HG02642 (cell line): ENCODE measurements around the gene RIT1.

Source experiments
- ATAC-seq: cut with Tn5 transposase; IDR thresholded peaks from one replicate; pipeline ENCODE4 v1.9.1; 2021; ENCODE audit warnings: mild to moderate bottlenecking; ENCODE audit not compliant: unreplicated experiment, poor library complexity

RIT1 gene

DNA sequence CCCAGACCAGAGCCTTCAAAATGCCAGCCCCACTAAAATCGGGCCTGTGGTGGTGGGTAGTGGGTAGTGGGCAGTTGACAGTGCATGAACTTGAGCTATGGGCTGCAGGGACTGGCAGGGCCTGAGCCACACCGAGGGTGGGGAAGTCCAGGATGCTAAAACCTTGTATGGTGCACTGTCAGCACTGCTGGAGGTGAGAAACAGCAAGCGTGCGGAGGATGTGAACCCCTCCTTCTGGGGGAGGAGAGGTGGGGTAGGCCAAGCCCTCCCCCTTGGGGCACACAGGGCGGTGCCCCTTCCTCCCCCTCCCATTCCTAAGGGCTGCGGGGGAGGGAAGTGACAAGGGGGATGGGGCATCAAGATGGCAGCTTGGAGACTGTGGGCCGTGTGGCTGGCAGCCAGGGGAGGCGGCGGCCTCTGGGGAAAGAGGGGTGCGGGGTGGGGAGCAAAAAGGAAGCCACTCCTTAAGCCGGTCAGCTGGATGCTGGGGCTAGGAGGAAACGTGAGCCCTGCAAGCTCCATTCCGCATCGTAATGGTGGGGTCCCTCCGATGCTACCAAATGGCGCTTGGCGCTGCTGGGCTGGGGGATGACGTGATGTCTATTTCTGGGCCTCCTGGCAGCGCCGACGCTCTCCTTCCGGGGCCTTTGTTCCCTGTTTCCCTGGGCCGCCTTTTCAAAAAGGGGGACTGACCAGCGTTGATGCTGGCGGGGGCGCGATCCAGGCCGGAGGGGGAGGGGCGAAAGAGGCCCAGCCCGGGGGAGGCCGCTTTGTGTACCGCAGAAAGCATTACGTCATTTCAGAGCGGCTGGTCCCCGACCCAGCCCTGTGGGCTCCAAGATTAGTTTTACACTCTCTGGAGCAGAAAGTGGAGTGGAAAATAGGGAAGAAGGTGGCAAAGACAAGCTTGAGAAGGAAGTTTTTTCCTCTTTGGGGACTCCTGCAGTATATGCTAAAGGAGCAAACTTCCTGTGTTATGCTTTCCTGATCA is 51.0 kb downstream of the RIT1 start:
- peak; percentile 18 for ATAC-seq

DNA sequence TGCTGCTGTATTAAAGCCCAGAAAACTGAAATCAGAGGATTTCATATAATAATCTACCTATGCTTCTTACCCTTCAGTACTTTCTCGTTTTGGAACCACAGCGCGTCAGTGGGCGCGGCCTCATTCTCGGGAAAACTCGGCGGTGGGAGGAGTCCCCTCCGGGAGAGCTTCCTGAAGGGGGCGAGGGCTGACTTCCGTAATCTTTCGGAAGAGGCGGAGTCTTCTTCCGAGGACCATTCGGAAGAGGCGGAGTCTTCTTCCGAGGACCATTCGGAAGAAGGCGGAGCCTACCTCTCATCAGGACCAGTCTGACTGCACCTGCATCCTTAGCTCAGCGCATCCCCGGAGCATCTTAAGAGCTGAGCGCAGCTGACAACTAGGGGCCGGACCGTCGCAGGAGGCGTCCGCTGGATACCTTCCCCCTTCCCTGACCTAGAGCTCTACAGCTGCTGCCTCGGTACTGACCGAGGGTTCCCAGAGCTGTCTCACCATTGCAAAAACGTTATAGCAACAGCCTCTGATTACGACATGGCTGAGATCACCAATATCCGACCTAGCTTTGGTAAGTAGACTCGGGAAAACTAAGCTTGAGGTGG is 51.8 kb downstream of the RIT1 start, which contains the start of gene SYT11:
Gene SYT11 (plus strand): TSS at position 334 of the 596 bp plus-strand sequence. CDS start 195 bp downstream, at position 529.
- ATAC-seq: peak; percentile 75

DNA sequence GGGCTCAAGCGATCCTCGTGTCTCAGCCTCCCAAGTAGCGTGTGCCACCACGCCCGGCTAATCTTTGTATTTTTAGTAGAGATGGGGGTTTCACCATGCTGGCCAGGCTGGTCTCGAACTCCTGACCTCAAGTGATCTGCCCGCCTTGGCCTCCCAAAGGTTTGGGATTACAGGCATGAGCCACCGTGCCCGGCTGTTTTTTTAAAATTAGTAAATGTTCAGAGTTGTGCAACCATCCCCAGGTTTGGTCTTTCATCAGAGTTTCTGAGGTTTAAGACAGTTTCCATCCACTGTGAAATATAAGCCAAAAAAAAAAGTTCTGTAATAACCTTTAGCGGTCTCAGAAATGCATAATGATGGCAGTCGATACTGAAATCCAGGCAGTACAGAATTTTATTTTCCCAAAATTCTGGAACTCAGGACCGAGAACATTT is 52.3 kb downstream of the RIT1 start:
- peak; percentile 11 for ATAC-seq

DNA sequence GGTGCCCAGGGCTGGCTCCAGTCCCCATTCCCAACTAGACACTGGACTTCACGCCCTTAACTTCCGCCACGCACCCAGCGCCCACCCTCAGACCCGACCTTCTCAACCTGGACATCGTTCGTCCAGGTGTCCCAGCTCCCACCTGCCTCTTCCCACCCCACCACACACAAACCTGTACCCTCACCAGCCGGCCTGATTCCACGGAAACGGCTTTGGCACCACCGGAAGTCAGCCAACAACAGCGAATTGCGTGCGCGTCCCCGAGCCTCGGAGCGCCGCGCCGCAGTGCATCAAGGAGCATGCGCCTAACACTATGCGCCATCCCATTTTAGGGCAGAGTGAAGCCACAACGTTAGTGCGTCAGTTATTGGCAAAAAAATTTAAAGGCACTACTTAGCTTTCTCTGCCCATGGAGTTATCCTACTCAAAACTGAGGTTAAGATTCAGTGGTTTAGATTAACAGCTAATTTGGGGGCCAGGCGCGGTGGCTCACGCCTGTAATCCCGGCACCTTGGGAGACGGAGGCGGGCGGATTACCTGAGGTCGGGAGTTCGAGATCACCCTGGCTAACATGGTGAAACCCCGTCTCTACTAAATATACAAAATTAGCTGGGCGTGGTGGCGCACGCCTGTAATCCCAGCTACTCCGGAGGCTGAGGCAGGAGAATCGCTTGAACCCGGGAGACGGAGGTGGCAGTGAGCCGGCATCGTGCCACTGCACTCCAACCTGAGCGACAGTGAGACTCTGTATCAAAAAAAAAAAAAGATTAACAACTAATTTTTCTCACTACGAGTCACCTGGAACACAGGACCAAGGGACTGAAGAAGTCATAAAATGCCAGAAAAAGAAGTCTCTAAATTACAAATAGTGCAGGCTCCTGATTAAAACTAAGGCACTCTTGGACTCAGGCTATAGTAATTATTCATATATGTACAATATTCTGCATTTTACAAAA is 53.9 kb downstream of the RIT1 start, which contains the start of gene GON4L:
Gene GON4L (minus strand): TSS at position 240 of the 956 bp plus-strand sequence. CDS start 3,434 bp downstream, outside the sequence.
- ATAC-seq: peak; percentile 58

DNA sequence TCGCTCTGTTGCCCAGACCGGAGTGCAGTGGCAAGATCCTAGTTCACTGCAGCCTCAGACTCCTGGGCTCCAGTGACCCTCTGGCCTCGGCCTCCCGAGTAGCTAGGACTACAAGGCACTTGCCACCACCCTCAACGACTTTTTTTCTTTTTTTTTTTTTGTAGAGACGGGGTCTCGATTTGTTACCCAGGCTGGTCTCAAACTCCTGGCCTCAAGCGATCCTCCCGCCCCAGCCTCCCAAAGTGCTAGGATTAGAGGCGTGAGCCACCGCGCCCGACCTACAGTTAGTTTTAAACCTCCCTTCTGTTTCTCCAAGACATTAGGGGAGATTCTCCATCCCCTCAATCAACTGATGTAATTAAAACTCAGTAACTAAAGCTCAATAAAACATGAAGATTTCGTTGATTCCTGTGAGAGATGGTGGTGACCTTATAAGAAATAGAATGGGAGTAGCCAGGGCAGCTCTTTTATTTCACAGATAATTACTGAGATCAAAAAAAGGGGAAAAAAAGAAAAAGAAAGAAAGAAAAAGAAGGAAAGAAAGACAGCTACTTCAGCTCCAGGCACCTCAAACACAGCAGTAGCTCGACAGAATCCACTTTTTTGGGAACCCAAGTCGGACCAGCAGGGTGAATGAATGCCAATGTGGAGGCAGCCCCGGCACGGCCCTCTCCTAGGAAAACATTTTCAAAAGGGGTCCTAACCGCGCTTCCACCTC is 54.7 kb downstream of the RIT1 start:
- no peak for ATAC-seq

DNA sequence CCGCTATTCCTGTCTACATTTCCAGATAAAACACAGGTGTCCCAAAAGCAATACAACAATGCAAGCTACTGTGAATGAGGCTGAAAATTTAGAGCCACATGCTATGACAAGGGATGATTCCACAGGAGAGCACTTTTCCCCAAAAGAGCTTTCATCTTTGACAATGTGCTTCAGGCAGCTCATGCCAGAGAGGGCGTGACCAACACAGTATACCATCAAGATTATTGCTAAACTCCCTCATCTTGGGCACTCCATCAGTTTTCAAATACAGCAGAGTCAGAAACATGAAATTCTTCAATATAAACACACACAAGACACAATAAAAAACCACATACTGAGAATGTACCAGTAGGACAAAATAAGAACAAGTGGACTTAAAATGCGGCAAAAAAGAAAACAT is 60.8 kb downstream of the RIT1 start:
- no peak for ATAC-seq

DNA sequence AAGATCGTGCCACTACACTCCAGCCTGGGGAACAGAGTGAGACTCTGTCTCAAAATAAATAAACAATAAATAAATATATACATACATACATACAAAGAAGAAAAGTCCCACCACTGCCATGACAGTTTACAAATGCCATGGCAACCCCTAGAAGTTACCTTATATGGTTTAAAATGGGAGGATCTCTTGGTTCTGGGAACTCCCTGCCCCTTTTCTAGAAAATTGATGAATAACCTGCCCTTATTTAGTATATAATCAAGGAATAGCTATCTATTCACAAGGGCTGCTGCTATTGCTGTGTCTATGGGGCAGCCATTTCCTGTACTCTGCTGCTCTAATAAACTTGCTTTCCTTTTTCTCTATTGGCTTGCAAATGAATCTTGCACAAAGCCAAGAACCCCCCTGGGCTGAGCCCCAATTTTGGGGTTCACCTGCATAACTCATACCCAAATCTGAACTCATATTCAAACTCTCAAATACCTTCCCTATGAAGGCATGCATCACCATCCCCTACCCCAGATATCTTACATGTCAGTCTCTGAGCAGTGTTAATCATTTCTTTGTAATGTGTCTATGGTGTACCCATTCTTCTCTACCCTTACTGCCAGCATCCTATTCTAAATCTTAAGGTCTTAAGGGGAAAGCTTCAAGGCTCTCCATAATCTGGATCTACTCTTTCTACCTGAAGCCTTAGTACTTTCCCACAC is 63.2 kb downstream of the RIT1 start:
- ATAC-seq: no peak
